NCI-H460 (cell line): ENCODE measurements around the gene ZNF419. TPM values are rescaled to one million over a fixed set of nuclear protein-coding genes. Genes with fewer than 3 reads are reported as not detected.
A peak's percentile ranks its signal among the peaks of the same experiment; 100 is the strongest.

Source experiments
- DNase-seq: peaks from one replicate; pipeline ENCODE4 v3.0.0-alpha.2; 2016; ENCODE audit warnings: low read depth; ENCODE audit errors: extremely low read depth
- small RNA-seq, 2 experiments: library from RNA; depleted of rRNA; stranded (forward); fragments of <200 nt; gene quantifications; one replicate each; pipeline ENCODE3, GENCODE V24; 2014
- total RNA-seq: library from RNA; depleted of rRNA; stranded (reverse); fragments of >200 nt; shearing (Covaris generic); gene quantifications from 2 replicates; pipeline ENCODE4 v1.2.3, GENCODE V29; 2014; rRNA removed

Gene ZNF419
- total RNA-seq, 1 experiment from 2014 or later: 16.1 TPM

DNA sequence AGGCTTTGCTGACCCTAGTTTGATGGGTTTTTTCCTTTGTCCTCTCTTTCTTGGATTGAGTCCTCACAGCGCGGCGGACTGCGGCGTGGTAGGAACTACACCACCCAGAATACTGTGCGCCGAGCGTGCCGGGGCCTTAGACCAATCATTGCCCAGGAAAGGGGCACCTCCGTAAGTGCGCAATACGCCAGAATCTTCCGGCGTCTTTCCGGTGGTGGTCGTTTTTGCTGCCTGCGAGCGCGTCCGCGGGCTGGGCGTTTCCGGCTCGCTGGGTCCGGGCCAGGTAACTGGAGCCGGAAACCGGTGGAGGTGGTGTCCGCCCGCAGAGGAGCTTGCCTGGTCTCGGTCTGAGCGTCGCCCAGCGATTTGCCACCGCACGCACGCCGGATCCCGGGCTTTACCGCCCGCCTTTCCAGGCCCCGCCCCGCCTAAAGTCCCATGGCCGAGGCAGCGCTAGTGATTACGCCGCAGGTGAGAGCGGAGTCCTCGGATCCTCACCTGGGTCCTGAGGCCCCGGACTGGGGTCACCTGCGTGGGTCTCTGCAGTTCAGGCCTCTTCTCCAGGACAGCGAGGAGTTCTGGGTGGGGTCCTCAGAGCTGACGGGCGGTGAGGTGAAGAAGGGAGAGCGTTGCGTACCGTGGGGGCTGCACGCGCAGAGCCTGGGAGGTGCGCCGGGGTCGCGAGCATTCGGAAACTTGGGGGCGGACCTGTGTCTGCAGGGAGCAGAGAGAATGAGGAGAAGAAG lies 39.8 kb downstream of the ZNF419 start, which contains the start of gene ZNF549:
ZNF549 (plus strand) TSS at position 221 of the 746 bp plus-strand sequence; CDS start at position 439, 218 bp downstream.
- DNase-seq: peak; percentile 81

GRCh38 chr19:57537953-57538547 lies 50.5 kb downstream of the ZNF419 start:
- no peak for DNase-seq

Small RNAs within 50 kb of the gene (small RNA-seq; reads per million reads assigned to genes)
- 0 reads per million in 2 experiments for gene VN1R107P

Other genes starting within 250 kb of the ZNF419 start
- gene ZNF805, start 247.1 kb upstream of the ZNF419 start, total RNA-seq: 10.0 and 10.1 TPM in 2 replicates
- 42.3 and 45.7 TPM in 2 replicates for gene ZNF460, start 207.3 kb upstream of the ZNF419 start, total RNA-seq
- 9.8 and 10.1 TPM in 2 replicates for gene ZNF543, start 167.3 kb upstream of the ZNF419 start, total RNA-seq
- 4.6 and 5.5 TPM in 2 replicates for gene ZNF304, start 136.5 kb upstream of the ZNF419 start, total RNA-seq
- 18.0 and 18.3 TPM in 2 replicates for gene TRAPPC2B, start 124.2 kb upstream of the ZNF419 start, total RNA-seq
- 1.6 and 2.8 TPM in 2 replicates for gene ZNF547, start 124.2 kb upstream of the ZNF419 start, total RNA-seq
- 9.4 and 10.6 TPM in 2 replicates for gene ZNF548, start 97.9 kb upstream of the ZNF419 start, total RNA-seq
- gene ZNF17, start 76.6 kb upstream of the ZNF419 start, total RNA-seq: 3.9 and 4.7 TPM in 2 replicates
- gene ZNF749, start 52.4 kb upstream of the ZNF419 start, total RNA-seq: 16.4 and 21.3 TPM in 2 replicates
- 0.17 and 0.22 TPM in 2 replicates for gene VN1R1, start 30.6 kb upstream of the ZNF419 start, total RNA-seq
- gene ZNF772, start 10.2 kb upstream of the ZNF419 start, total RNA-seq: 6.1 and 9.4 TPM in 2 replicates
- 2.7 and 3.0 TPM in 2 replicates for gene ZNF773, start 12.2 kb downstream of the ZNF419 start, total RNA-seq
- gene ZNF549, start 39.6 kb downstream of the ZNF419 start, total RNA-seq: 4.1 and 5.9 TPM in 2 replicates
- gene ZNF550, start 72.1 kb downstream of the ZNF419 start, total RNA-seq: 8.3 and 8.6 TPM in 2 replicates
- gene ZNF416, start 91.2 kb downstream of the ZNF419 start, total RNA-seq: 4.5 and 5.0 TPM in 2 replicates
- not detected in 2 replicates for gene ZIK1, start 96.4 kb downstream of the ZNF419 start, total RNA-seq
- 3.8 and 4.8 TPM in 2 replicates for gene ZNF530, start 112.1 kb downstream of the ZNF419 start, total RNA-seq
- gene ZNF134, start 126.5 kb downstream of the ZNF419 start, total RNA-seq: 15.1 and 15.9 TPM in 2 replicates
- 5.9 and 6.9 TPM in 2 replicates for gene ZNF211, start 145.4 kb downstream of the ZNF419 start, total RNA-seq
- not detected in 2 replicates for gene ZSCAN4, start 181.2 kb downstream of the ZNF419 start, total RNA-seq
- gene ZNF551, start 194.2 kb downstream of the ZNF419 start, total RNA-seq: 8.1 and 8.7 TPM in 2 replicates
- not detected in 2 replicates for gene ZNF154, start 221.5 kb downstream of the ZNF419 start, total RNA-seq
- not detected in 2 replicates for gene ZNF671, start 239.9 kb downstream of the ZNF419 start, total RNA-seq